ENCODE measurements around the gene STK16.

STK16 gene

GRCh38 chr2:219209236-219210195, 35.8 kb upstream of the STK16 start:
- no peak overlapping the region for H3K4me3 ChIP-seq (ENCODE audit: control insufficient read depth, low read depth, low read length)
- DNase-seq (ENCODE audit: low read depth), result no peak
- TF ChIP-seq CTCF (conservative IDR thresholded peaks at IDR 0.05; ENCODE audit: control insufficient read depth, insufficient read depth, low read depth, low read length), result no peak

- DNase-seq (ENCODE audit: low read depth), result no peak
- no peak overlapping the region for H3K4me3 ChIP-seq (ENCODE audit: control insufficient read depth, low read depth, low read length)
- no peak for TF ChIP-seq CTCF (conservative IDR thresholded peaks at IDR 0.05; ENCODE audit: control insufficient read depth, insufficient read depth, low read depth, low read length)
Observed at GRCh38 chr2:219210196-219210885, 34.9 kb upstream of the STK16 start.

- DNase-seq (ENCODE audit: low read depth), result no peak
- no peak for TF ChIP-seq CTCF (conservative IDR thresholded peaks at IDR 0.05; ENCODE audit: control insufficient read depth, insufficient read depth, low read depth, low read length)
- no peak overlapping the region for H3K4me3 ChIP-seq (ENCODE audit: control insufficient read depth, low read depth, low read length)
Observed at GRCh38 chr2:219210886-219211362, 34.4 kb upstream of the STK16 start.

- TF ChIP-seq CTCF (conservative IDR thresholded peaks at IDR 0.05; ENCODE audit: control insufficient read depth, insufficient read depth, low read depth, low read length), result no peak
- DNase-seq (ENCODE audit: low read depth), result no peak
- no peak overlapping the region for H3K4me3 ChIP-seq (ENCODE audit: control insufficient read depth, low read depth, low read length)
Observed at GRCh38 chr2:219213026-219213415, 32.3 kb upstream of the STK16 start.

GRCh38 chr2:219213486-219214071, 31.7 kb upstream of the STK16 start:
- DNase-seq (ENCODE audit: low read depth), result no peak
- H3K4me3 ChIP-seq (ENCODE audit: control insufficient read depth, low read depth, low read length), result no peak overlapping the region
- no peak for TF ChIP-seq CTCF (conservative IDR thresholded peaks at IDR 0.05; ENCODE audit: control insufficient read depth, insufficient read depth, low read depth, low read length)

- DNase-seq (ENCODE audit: low read depth), result no peak
- no peak overlapping the region for H3K4me3 ChIP-seq (ENCODE audit: control insufficient read depth, low read depth, low read length)
- no peak for TF ChIP-seq CTCF (conservative IDR thresholded peaks at IDR 0.05; ENCODE audit: control insufficient read depth, insufficient read depth, low read depth, low read length)
Observed at GRCh38 chr2:219214141-219214540, 31.1 kb upstream of the STK16 start.
